ENCODE results near the gene NEIL3. TPM values are rescaled to one million over a fixed set of nuclear protein-coding genes. Genes with fewer than 3 reads are reported as not detected.

The NEIL3 gene
- total and polyA plus RNA-seq, 2 donors (not counting 1 experiment from before 2014, with no cell fraction given) = 0.15 TPM; not detected in 1

GRCh38 chr4:177287255-177287654 is 22.4 kb upstream of the NEIL3 start:
- ATAC-seq (ENCODE audit: low read depth) (no peak), DNase-seq (no peak)
- H3K4me3 Mint-ChIP-seq = no peak overlapping the region
- Histone ChIP-seq H3K9me3 (ENCODE audit: control extremely low read depth in 1 of 3, control insufficient read depth in 2 of 3, insufficient read depth in 1 of 3, low read length in 2 of 3) (no peaks in the 10 kb centered on the region), H2AFZ (ENCODE audit: insufficient read depth, low read depth, low read length, poor library complexity, severe bottlenecking) (no peak overlapping the region), H3K4me2 (replicated peaks; ENCODE audit: low read depth, low read length, poor library complexity, severe bottlenecking) (no peak overlapping the region), H3K9ac (ENCODE audit: low read length) (no peak overlapping the region), H3K79me2 (ENCODE audit: control insufficient read depth, insufficient read depth, low read length) (no peaks in the 10 kb centered on the region), H3K27me3 (replicated peaks in 1 of 4; ENCODE audit: control extremely low read depth in 1 of 4, control insufficient read depth in 3 of 4, insufficient read depth in 4 of 4, low read length in 3 of 4) (no peaks in the 10 kb centered on the region), H3K4me3 (ENCODE audit: control extremely low read depth in 1 of 5, extremely low read depth in 1 of 5, insufficient read depth in 1 of 5, low read depth in 2 of 5, low read length in 4 of 5) (no peak overlapping the region), H3K36me3 (replicated peaks in 1 of 2; ENCODE audit: control extremely low read depth in 1 of 2, control insufficient read depth in 1 of 2, extremely low read depth in 1 of 2, insufficient read depth in 2 of 2, low read length in 1 of 2) (no peaks in the 10 kb centered on the region), H4K20me1 (ENCODE audit: control insufficient read depth, insufficient read depth, low read length, poor library complexity, severe bottlenecking) (no peaks in the 10 kb centered on the region), H3K4me1 (ENCODE audit: control insufficient read depth in 2 of 2, insufficient read depth in 2 of 2, low read length in 2 of 2) (no peaks in the 10 kb centered on the region), H3K27ac (ENCODE audit: low read length in 2 of 2) (no peak overlapping the region)
- no peak overlapping the region for H3K27ac Mint-ChIP-seq
- ChIA-PET POLR2A (no interaction called here), CTCF (no interaction called here)
- TF ChIP-seq CTCF (IDR thresholded peaks at IDR 0.05) (no peak), EZH2 (IDR thresholded peaks at IDR 0.05; ENCODE audit: borderline replicate concordance, insufficient read depth, low read depth, low read length, poor library complexity, severe bottlenecking) (no peak)
- H3K4me1 Mint-ChIP-seq = no peaks in the 10 kb centered on the region
- no peaks in the 10 kb centered on the region for H3K9me3 Mint-ChIP-seq (ENCODE audit: insufficient read depth)
- intact Hi-C loops (cut with micrococcal nuclease) = no loop called here
- WGBS (ENCODE audit: insufficient coverage) = 6% methylated on average over 1 of the region's 1 CpG
- H3K27me3 Mint-ChIP-seq = no peaks in the 10 kb centered on the region

- Histone ChIP-seq H2AFZ (ENCODE audit: insufficient read depth, low read depth, low read length, poor library complexity, severe bottlenecking) (no peak overlapping the region), H3K4me2 (replicated peaks; ENCODE audit: low read depth, low read length, poor library complexity, severe bottlenecking) (no peak overlapping the region), H3K9ac (ENCODE audit: low read length) (no peak overlapping the region), H3K27ac (ENCODE audit: low read length in 2 of 2) (no peak overlapping the region), H3K79me2 (ENCODE audit: control insufficient read depth, insufficient read depth, low read length) (no peaks in the 10 kb centered on the region), H3K4me3 (ENCODE audit: control extremely low read depth in 1 of 5, extremely low read depth in 1 of 5, insufficient read depth in 1 of 5, low read depth in 2 of 5, low read length in 4 of 5) (no peak overlapping the region), H3K27me3 (replicated peaks in 1 of 4; ENCODE audit: control extremely low read depth in 1 of 4, control insufficient read depth in 3 of 4, insufficient read depth in 4 of 4, low read length in 3 of 4) (no peaks in the 10 kb centered on the region), H4K20me1 (ENCODE audit: control insufficient read depth, insufficient read depth, low read length, poor library complexity, severe bottlenecking) (no peaks in the 10 kb centered on the region), H3K4me1 (ENCODE audit: control insufficient read depth in 2 of 2, insufficient read depth in 2 of 2, low read length in 2 of 2) (no peaks in the 10 kb centered on the region), H3K9me3 (ENCODE audit: control extremely low read depth in 1 of 3, control insufficient read depth in 2 of 3, insufficient read depth in 1 of 3, low read length in 2 of 3) (no peaks in the 10 kb centered on the region), H3K36me3 (replicated peaks in 1 of 2; ENCODE audit: control extremely low read depth in 1 of 2, control insufficient read depth in 1 of 2, extremely low read depth in 1 of 2, insufficient read depth in 2 of 2, low read length in 1 of 2) (no peaks in the 10 kb centered on the region)
- no CpG with 5 or more reads among the region's 1 CpG for WGBS (ENCODE audit: insufficient coverage)
- ChIA-PET POLR2A (no interaction called here), CTCF (interaction anchor here (0.8 kb wide), 1 partner anchor 20 kb away, joined by 3 read pairs; no protein-coding TSS in a partner anchor)
- TF ChIP-seq CTCF (IDR thresholded peaks at IDR 0.05) = no peak
- TF ChIP-seq EZH2 (IDR thresholded peaks at IDR 0.05; ENCODE audit: borderline replicate concordance, insufficient read depth, low read depth, low read length, poor library complexity, severe bottlenecking) = no peak
- DNase-seq (no peak), ATAC-seq (ENCODE audit: low read depth) (no peak)
- H3K4me3 Mint-ChIP-seq = no peak overlapping the region
- H3K27me3 Mint-ChIP-seq = no peaks in the 10 kb centered on the region
- no peaks in the 10 kb centered on the region for H3K4me1 Mint-ChIP-seq
- no peaks in the 10 kb centered on the region for H3K9me3 Mint-ChIP-seq (ENCODE audit: insufficient read depth)
- intact Hi-C loops (cut with micrococcal nuclease) = no loop called here
- H3K27ac Mint-ChIP-seq = no peak overlapping the region
Measured at GRCh38 chr4:177288335-177288734, 21.3 kb upstream of the NEIL3 start.
